SK-N-SH (cell line): Measurements from ENCODE around the gene KLC1. TPM values are rescaled to one million over a fixed set of nuclear protein-coding genes. Genes with fewer than 3 reads are reported as not detected.

Experiments used
- CTCF ChIA-PET: fragments of 300-600, 350-600 bp; formaldehyde crosslinking; extraction: SDS; loops from one replicate; lab custom pipeline; 2021; lab: Yijun Ruan, JAX
- POLR2A ChIA-PET: fragments of 350-600 bp; sonication (Branson Sonifier 250); formaldehyde crosslinking; extraction: SDS; loops from one replicate; lab custom pipeline; 2020; ENCODE audit warnings: antibody characterized with exemption, inconsistent platforms; lab: Yijun Ruan, JAX
- DNase-seq: peaks from one replicate; pipeline ENCODE4 v3.0.0; 2012
- H2AFZ ChIP-seq: fragments of 200-600 bp; sonication (generic); 2 replicates; pipeline ENCODE4 v1.8.1; 2016; ENCODE audit warnings: antibody characterized with exemption, mild to moderate bottlenecking, low read depth
- H3F3A ChIP-seq: fragments of 200-600 bp; sonication (generic); replicated peaks from 2 replicates; pipeline ENCODE3; 2016; ENCODE audit warnings: antibody characterized with exemption, mild to moderate bottlenecking; ENCODE audit not compliant: insufficient read depth
- H3K27ac ChIP-seq, 2 experiments: fragments of 200-500 bp in 1 of 2; fragments of 200-600 bp in 1 of 2; sonication (Bioruptor generic) in 1 of 2; sonication (generic), shearing (Covaris generic) in 1 of 2; 2 replicates each; pipeline versions ENCODE4 v1.5.1 to v1.6.1; 2014 to 2016; ENCODE audit warnings: low read depth in 2 of 2, inconsistent platforms in 1 of 2, low read length in 1 of 2, mild to moderate bottlenecking in 1 of 2, mixed read lengths in 1 of 2
- H3K27me3 ChIP-seq: fragments of 200-600 bp; sonication (generic), shearing (Covaris generic); 2 replicates; pipeline ENCODE4 v1.6.1; 2016; ENCODE audit warnings: mixed run types; ENCODE audit not compliant: insufficient read depth
- H3K36me3 ChIP-seq, 2 experiments: fragments of 200-500 bp in 1 of 2; fragments of 200-600 bp in 1 of 2; sonication (Bioruptor generic) in 1 of 2; sonication (generic) in 1 of 2; replicated peaks in 1 of 2; 2 replicates each; pipeline versions ENCODE3 to v1.5.1; 2014 to 2016; ENCODE audit warnings: low read length in 1 of 2, mild to moderate bottlenecking in 1 of 2; ENCODE audit not compliant: insufficient read depth in 2 of 2, control insufficient read depth in 1 of 2
- H3K4me1 ChIP-seq, 2 experiments: fragments of 200-500 bp in 1 of 2; fragments of 200-600 bp in 1 of 2; sonication (Bioruptor generic) in 1 of 2; sonication (generic), shearing (Covaris generic) in 1 of 2; 2 replicates each; pipeline versions ENCODE4 v1.5.1 to v1.6.1; 2014 to 2016; ENCODE audit warnings: low read depth in 1 of 2, low read length in 1 of 2, mixed run types in 1 of 2; ENCODE audit not compliant: insufficient read depth in 2 of 2, control insufficient read depth in 1 of 2
- H3K4me2 ChIP-seq: fragments of 200-600 bp; sonication (generic), shearing (Covaris generic); 2 replicates; pipeline ENCODE4 v1.6.1; 2017; ENCODE audit warnings: mixed run types
- H3K4me3 ChIP-seq, 2 experiments: fragments of 200-500 bp in 1 of 2; fragments of 200-600 bp in 1 of 2; sonication (Bioruptor generic) in 1 of 2; sonication (generic), shearing (Covaris generic) in 1 of 2; 2 replicates each; pipeline versions ENCODE4 v1.5.1 to v1.8.1; 2014 to 2016; ENCODE audit warnings: low read depth in 2 of 2, inconsistent platforms in 1 of 2, low read length in 1 of 2, mild to moderate bottlenecking in 1 of 2, mixed read lengths in 1 of 2, moderate library complexity in 1 of 2
- H3K79me2 ChIP-seq: fragments of 200-600 bp; sonication (generic); 2 replicates; pipeline ENCODE4 v1.8.1; 2017; ENCODE audit warnings: mild to moderate bottlenecking; ENCODE audit not compliant: insufficient read depth
- H3K9ac ChIP-seq: fragments of 200-600 bp; sonication (generic); 2 replicates; pipeline ENCODE4 v1.6.1; 2017; ENCODE audit warnings: mixed run types
- H3K9me2 ChIP-seq: fragments of 200-600 bp; sonication (generic); 2 replicates; pipeline ENCODE4 v1.6.1; 2017; ENCODE audit warnings: mixed run types
- H3K9me3 ChIP-seq: fragments of 200-600 bp; sonication (generic); 2 replicates; pipeline ENCODE4 v1.6.1; 2017; ENCODE audit warnings: mixed run types, mild to moderate bottlenecking, moderate library complexity
- H4K20me1 ChIP-seq: fragments of 200-600 bp; sonication (generic); 2 replicates; pipeline ENCODE4 v1.6.1; 2017; ENCODE audit warnings: mild to moderate bottlenecking, mixed run types; ENCODE audit not compliant: insufficient read depth
- CHD2 ChIP-seq: fragments of 150-350 bp; IDR thresholded peaks from 2 replicates; pipeline ENCODE4 v1.6.1; 2018; ENCODE audit warnings: low read length; ENCODE audit not compliant: partially characterized antibody
- EP300 ChIP-seq, 2 experiments: IDR thresholded peaks; 2 replicates each; pipeline versions ENCODE4 v1.4.0 to v1.6.1; 2012; ENCODE audit warnings: borderline replicate concordance in 1 of 2, low read depth in 1 of 2, low read length in 1 of 2
- EZH2phosphoT487 ChIP-seq: fragments of 200-600 bp; sonication (generic); IDR thresholded peaks from 2 replicates; pipeline ENCODE4 v1.6.1; 2017; ENCODE audit warnings: low read depth, mixed run types, mild to moderate bottlenecking, antibody characterized with exemption, moderate library complexity, borderline replicate concordance
- FOXJ3 ChIP-seq: sonication (generic); formaldehyde crosslinking; IDR thresholded peaks from 2 replicates; pipeline ENCODE4 v1.5.1; 2020; ENCODE audit warnings: mild to moderate bottlenecking, missing genetic modification reagents
- GABPA ChIP-seq: IDR thresholded peaks from 2 replicates; pipeline ENCODE4 v1.4.0; 2012; ENCODE audit warnings: low read depth, mild to moderate bottlenecking
- GATA2 ChIP-seq: sonication (generic); formaldehyde crosslinking; IDR thresholded peaks from 2 replicates; pipeline ENCODE4 v1.5.0; 2020; ENCODE audit warnings: mild to moderate bottlenecking, missing genetic modification reagents
- JUND ChIP-seq: IDR thresholded peaks from 2 replicates; pipeline ENCODE4 v1.4.0; 2012
- NFIC ChIP-seq: IDR thresholded peaks from 2 replicates; pipeline ENCODE4 v1.4.0; 2012; ENCODE audit warnings: borderline replicate concordance
- NRF1 ChIP-seq: IDR thresholded peaks from 2 replicates; pipeline ENCODE4 v1.6.1; 2012; ENCODE audit warnings: low read depth, mild to moderate bottlenecking, low read length
- POLR2AphosphoS5 ChIP-seq: IDR thresholded peaks from 2 replicates; pipeline ENCODE4 v1.6.1; 2012; ENCODE audit warnings: low read depth, low read length
- RAD21 ChIP-seq: IDR thresholded peaks from 2 replicates; pipeline ENCODE4 v1.6.1; 2012; ENCODE audit warnings: mild to moderate bottlenecking, low read length
- RXRA ChIP-seq: IDR thresholded peaks from 2 replicates; pipeline ENCODE4 v1.4.0; 2012; ENCODE audit warnings: low read depth, mild to moderate bottlenecking, borderline replicate concordance
- SIN3A ChIP-seq: IDR thresholded peaks from 2 replicates; pipeline ENCODE4 v1.6.1; 2012; ENCODE audit warnings: low read depth, mild to moderate bottlenecking, low read length, moderate library complexity, borderline replicate concordance
- SMC3 ChIP-seq: IDR thresholded peaks from 2 replicates; pipeline ENCODE4 v1.6.1; 2012; ENCODE audit warnings: low read depth, low read length, improper control_type of control experiment
- TAF1 ChIP-seq: IDR thresholded peaks from 2 replicates; pipeline ENCODE4 v1.6.1; 2012; ENCODE audit warnings: low read depth, mild to moderate bottlenecking, low read length, moderate library complexity, borderline replicate concordance
- YY1 ChIP-seq: IDR thresholded peaks from 2 replicates; pipeline ENCODE4 v1.4.0; 2012; ENCODE audit warnings: low read depth, mild to moderate bottlenecking
- ZBTB33 ChIP-seq: IDR thresholded peaks from 2 replicates; pipeline ENCODE4 v1.4.0; 2012; ENCODE audit warnings: low read depth, borderline replicate concordance
- WGBS: methylation state at CpG from one replicate; pipeline ENCODE4 v1.1.6; 2017; ENCODE audit warnings: low lambda C conversion rate; 5-methylcytosine and 5-hydroxymethylcytosine counted together
- polyA plus RNA-seq, 3 experiments: library from polyadenylated mRNA; depleted of rRNA; stranded (reverse); fragments of >200 nt; gene quantifications; 2 replicates each; pipeline ENCODE4 v1.2.3, GENCODE V29; 2012
- TF ChIP-seq, protein P1 (sequence below): IDR thresholded peaks from 2 replicates; pipeline ENCODE4; 2012
- TF ChIP-seq, protein P2 (sequence below): IDR thresholded peaks from 2 replicates; pipeline ENCODE4 v1.6.1; 2012; ENCODE audit warnings: mild to moderate bottlenecking, low read depth, low read length, moderate library complexity
- TF ChIP-seq, protein P3 (sequence below): fragments of 150-350 bp; IDR thresholded peaks from 2 replicates; pipeline ENCODE4 v1.6.1; 2017; ENCODE audit warnings: antibody characterized with exemption, low read length, low read depth, borderline replicate concordance

Gene KLC1
- polyA plus RNA-seq, 1 of the 3 experiments (the other 2 are of a cell fraction), result 308 TPM

GRCh38 chr14:103623308-103623707, 5.7 kb upstream of the KLC1 start:
- Histone ChIP-seq H4K20me1 (no peaks in the 10 kb centered on the region), H3K4me3 (no peak overlapping the region), H3K4me1 (peaks cover 7 to 14% of the 10 kb centered on the region in 2 experiments; a peak in 3 of 4 replicates), H3K9ac (no peak overlapping the region), H2AFZ (no peak overlapping the region), H3K36me3 (no peaks in the 10 kb centered on the region), H3K79me2 (no peaks in the 10 kb centered on the region), H3K27ac (no peak overlapping the region), H3K4me2 (no peak overlapping the region), H3K9me2 (no peaks in the 10 kb centered on the region), H3K9me3 (no peaks in the 10 kb centered on the region), H3F3A (peaks cover 2% of the 10 kb centered on the region), H3K27me3 (no peaks in the 10 kb centered on the region)
- no peak for DNase-seq
- WGBS, result 90% methylated on average over 4 of the region's 4 CpGs
- TF ChIP-seq EZH2phosphoT487, result no peak
- no peak for TF ChIP-seq EP300 (IDR thresholded peaks at IDR 0.05; ENCODE audit: borderline replicate concordance in 1 of 2, low read depth in 1 of 2, low read length in 1 of 2)
- TF ChIP-seq JUND, result no peak
- TF ChIP-seq, protein P1, sequence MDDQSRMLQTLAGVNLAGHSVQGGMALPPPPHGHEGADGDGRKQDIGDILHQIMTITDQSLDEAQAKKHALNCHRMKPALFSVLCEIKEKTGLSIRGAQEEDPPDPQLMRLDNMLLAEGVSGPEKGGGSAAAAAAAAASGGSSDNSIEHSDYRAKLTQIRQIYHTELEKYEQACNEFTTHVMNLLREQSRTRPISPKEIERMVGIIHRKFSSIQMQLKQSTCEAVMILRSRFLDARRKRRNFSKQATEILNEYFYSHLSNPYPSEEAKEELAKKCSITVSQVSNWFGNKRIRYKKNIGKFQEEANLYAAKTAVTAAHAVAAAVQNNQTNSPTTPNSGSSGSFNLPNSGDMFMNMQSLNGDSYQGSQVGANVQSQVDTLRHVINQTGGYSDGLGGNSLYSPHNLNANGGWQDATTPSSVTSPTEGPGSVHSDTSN, result no peak
- TF ChIP-seq POLR2AphosphoS5, result no peak
- no peak for TF ChIP-seq GABPA
- no peak for TF ChIP-seq RAD21
- TF ChIP-seq TAF1, result no peak
- TF ChIP-seq RXRA, result no peak
- no peak for TF ChIP-seq SMC3
- no peak for TF ChIP-seq ZBTB33
- TF ChIP-seq YY1, result no peak
- TF ChIP-seq NFIC, result no peak
- no peak for TF ChIP-seq GATA2 (CRISPR knock-in tag)
- TF ChIP-seq, protein P2, sequence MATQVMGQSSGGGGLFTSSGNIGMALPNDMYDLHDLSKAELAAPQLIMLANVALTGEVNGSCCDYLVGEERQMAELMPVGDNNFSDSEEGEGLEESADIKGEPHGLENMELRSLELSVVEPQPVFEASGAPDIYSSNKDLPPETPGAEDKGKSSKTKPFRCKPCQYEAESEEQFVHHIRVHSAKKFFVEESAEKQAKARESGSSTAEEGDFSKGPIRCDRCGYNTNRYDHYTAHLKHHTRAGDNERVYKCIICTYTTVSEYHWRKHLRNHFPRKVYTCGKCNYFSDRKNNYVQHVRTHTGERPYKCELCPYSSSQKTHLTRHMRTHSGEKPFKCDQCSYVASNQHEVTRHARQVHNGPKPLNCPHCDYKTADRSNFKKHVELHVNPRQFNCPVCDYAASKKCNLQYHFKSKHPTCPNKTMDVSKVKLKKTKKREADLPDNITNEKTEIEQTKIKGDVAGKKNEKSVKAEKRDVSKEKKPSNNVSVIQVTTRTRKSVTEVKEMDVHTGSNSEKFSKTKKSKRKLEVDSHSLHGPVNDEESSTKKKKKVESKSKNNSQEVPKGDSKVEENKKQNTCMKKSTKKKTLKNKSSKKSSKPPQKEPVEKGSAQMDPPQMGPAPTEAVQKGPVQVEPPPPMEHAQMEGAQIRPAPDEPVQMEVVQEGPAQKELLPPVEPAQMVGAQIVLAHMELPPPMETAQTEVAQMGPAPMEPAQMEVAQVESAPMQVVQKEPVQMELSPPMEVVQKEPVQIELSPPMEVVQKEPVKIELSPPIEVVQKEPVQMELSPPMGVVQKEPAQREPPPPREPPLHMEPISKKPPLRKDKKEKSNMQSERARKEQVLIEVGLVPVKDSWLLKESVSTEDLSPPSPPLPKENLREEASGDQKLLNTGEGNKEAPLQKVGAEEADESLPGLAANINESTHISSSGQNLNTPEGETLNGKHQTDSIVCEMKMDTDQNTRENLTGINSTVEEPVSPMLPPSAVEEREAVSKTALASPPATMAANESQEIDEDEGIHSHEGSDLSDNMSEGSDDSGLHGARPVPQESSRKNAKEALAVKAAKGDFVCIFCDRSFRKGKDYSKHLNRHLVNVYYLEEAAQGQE, result no peak
- TF ChIP-seq, protein P3, sequence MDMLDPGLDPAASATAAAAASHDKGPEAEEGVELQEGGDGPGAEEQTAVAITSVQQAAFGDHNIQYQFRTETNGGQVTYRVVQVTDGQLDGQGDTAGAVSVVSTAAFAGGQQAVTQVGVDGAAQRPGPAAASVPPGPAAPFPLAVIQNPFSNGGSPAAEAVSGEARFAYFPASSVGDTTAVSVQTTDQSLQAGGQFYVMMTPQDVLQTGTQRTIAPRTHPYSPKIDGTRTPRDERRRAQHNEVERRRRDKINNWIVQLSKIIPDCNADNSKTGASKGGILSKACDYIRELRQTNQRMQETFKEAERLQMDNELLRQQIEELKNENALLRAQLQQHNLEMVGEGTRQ, result no peak
- no peak for TF ChIP-seq NRF1
- no peak for TF ChIP-seq SIN3A
- TF ChIP-seq FOXJ3, result no peak
- no peak for TF ChIP-seq CHD2
- ChIA-PET CTCF (no interaction called here), POLR2A (interaction anchor here (0.7 kb wide), 1 partner anchor 616 kb away, joined by 3 read pairs; no protein-coding TSS in a partner anchor)
